Prostate gland (tissue), 2 donors: ENCODE data around the gene CSNK2A1. TPM values are rescaled to one million over a fixed set of nuclear protein-coding genes. Genes with fewer than 3 reads are reported as not detected.

Experiments used
- DNase-seq: peaks from one replicate; pipeline ENCODE4 v3.0.0-alpha.2; 2019; ENCODE audit warnings: low spot score
- H3K27ac ChIP-seq, 2 donors: fragments of 200-600 bp; sonication (generic); 2 replicates each; pipeline ENCODE4 v1.5.1; 2017 to 2019
- H3K27me3 ChIP-seq: fragments of 200-600 bp; sonication (generic); replicated peaks from 2 replicates; pipeline ENCODE4 v1.5.1; 2019; ENCODE audit not compliant: insufficient read depth
- H3K36me3 ChIP-seq, 2 donors: fragments of 200-600 bp; sonication (generic); 1 replicate in 1 of 2; 2 replicates in 1 of 2; pipeline versions ENCODE4 v1.5.1 to v1.8.1; 2017 to 2019
- H3K4me1 ChIP-seq: fragments of 200-600 bp; sonication (generic); replicated peaks from 2 replicates; pipeline ENCODE4 v1.5.1; 2019
- H3K4me3 ChIP-seq, 2 donors: fragments of 200-600 bp; sonication (generic); 2 replicates each; pipeline ENCODE4 v1.5.1; 2017 to 2019
- H3K9me3 ChIP-seq: fragments of 200-600 bp; sonication (generic); 2 replicates; pipeline ENCODE4 v1.5.1; 2017
- CTCF ChIP-seq, 4 experiments: fragments of 200-600 bp in 2 of 4; fragments of 450-650 bp in 2 of 4; sonication (generic) in 2 of 4; IDR thresholded peaks; 1 replicate in 3 of 4; 2 replicates in 1 of 4; pipeline ENCODE4 v1.5.1; 2016 to 2019; ENCODE audit warnings: antibody characterized with exemption in 4 of 4, mild to moderate bottlenecking in 2 of 4, moderate library complexity in 2 of 4
- POLR2A ChIP-seq: fragments of 450-650 bp; IDR thresholded peaks from one replicate; pipeline ENCODE4 v1.6.1; 2016; ENCODE audit warnings: antibody characterized with exemption, mild to moderate bottlenecking
- POLR2AphosphoS5 ChIP-seq: sonication (generic); formaldehyde crosslinking; IDR thresholded peaks from one replicate; pipeline ENCODE4 v1.6.1; 2017; ENCODE audit warnings: antibody characterized with exemption
- WGBS: methylation state at CpG from one replicate; pipeline ENCODE4 v1.1.5; 2018; 5-methylcytosine and 5-hydroxymethylcytosine counted together
- intact Hi-C: fragments of 100-400 bp; cut with DNase I; formaldehyde crosslinking; loops from one replicate; pipeline ENCODE4 v1.14.2; 2022
- total RNA-seq, 2 donors: library from RNA; depleted of rRNA; stranded (reverse); fragments of >200 nt; gene quantifications; one replicate each; pipeline ENCODE4 v1.1.0, GENCODE V29; 2016

Gene CSNK2A1
- total RNA-seq, 2 donors from 2014 or later, result 66.9 to 152 TPM

DNA sequence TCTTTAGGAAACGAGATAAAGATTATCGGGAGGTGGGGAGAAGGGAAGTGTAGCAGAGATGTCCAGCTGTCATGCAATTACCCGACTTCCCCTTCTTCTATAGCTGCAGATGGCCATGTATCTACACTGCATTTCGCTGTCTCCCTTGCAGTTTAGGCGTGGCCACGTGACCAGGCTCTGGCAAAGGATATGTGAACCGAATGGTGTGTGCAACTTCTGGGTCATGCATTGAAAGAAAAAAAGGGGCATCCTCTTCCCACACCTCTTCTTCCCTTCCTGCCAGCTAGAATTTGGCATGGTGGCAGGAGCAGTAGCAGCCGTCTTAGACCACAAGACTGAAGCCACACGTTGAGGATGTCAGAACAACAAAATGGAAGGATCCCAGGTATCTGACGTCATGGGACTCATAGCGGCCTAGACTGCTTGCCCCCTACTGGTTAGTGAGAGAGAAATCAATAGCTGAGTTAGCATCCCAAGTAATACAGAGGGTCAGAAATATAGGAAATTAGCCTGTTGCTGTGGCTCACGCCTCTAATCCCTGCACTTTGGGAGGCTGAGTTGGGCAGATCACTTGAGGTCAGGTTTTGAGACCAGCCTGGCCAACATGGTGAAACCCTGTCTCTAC is 33.7 kb upstream of the CSNK2A1 start:
- TF ChIP-seq CTCF (IDR thresholded peaks at IDR 0.05), result no peak
- no peak for TF ChIP-seq POLR2AphosphoS5
- no peak for TF ChIP-seq POLR2A
- Histone ChIP-seq H3K9me3 (no peaks in the 10 kb centered on the region), H3K27me3 (no peaks in the 10 kb centered on the region), H3K36me3 (no peaks in the 10 kb centered on the region), H3K27ac (no peak overlapping the region), H3K4me3 (no peak overlapping the region), H3K4me1 (no peaks in the 10 kb centered on the region)
- WGBS, result 75% methylated on average over 12 of the region's 12 CpGs
- intact Hi-C loops, result no loop called here
- no peak for DNase-seq

- no peaks in the 10 kb centered on the region for H3K36me3 ChIP-seq
- no peak overlapping the region for H3K4me3 ChIP-seq
- DNase-seq, result no peak
- intact Hi-C loops, result no loop called here
- H3K4me1 ChIP-seq, result no peaks in the 10 kb centered on the region
- no peak for TF ChIP-seq CTCF (IDR thresholded peaks at IDR 0.05)
- TF ChIP-seq POLR2AphosphoS5, result no peak
- no peaks in the 10 kb centered on the region for H3K9me3 ChIP-seq
- H3K27me3 ChIP-seq, result no peaks in the 10 kb centered on the region
- H3K27ac ChIP-seq, result no peak overlapping the region
- WGBS, result 63% methylated on average over 3 of the region's 3 CpGs
These were observed 32.6 kb upstream of the CSNK2A1 start for GRCh38 chr20:576156-576555.

DNA sequence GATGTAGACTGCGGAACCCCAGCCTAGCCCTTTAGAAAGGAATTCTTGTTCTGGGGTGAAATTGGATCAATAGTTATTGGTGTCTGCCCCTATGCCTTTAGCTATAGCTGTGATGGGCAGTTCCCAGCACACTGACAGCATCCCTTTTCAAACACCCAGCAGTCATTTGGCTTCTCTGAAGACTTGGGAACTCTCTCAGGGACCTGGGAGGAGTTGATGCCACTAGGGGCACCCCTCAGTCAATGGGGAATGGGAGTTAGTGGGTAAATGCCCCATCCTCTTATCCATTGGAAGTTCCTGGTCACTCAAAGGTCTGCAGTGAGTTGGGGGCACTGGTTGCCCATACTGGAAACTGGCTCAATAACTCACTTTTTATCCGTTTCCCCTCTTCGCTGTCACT is 31.6 kb upstream of the CSNK2A1 start:
- no peaks in the 10 kb centered on the region for H3K27me3 ChIP-seq
- 93% methylated on average over 3 of the region's 3 CpGs for WGBS

GRCh38 chr20:574297-574942 is 30.8 kb upstream of the CSNK2A1 start:
- no peak for DNase-seq
- 67% methylated on average over 15 of the region's 15 CpGs for WGBS
- no peaks in the 10 kb centered on the region for H3K9me3 ChIP-seq
- intact Hi-C loops, result no loop called here
- TF ChIP-seq POLR2AphosphoS5 (no peak), POLR2A (no peak), CTCF (IDR thresholded peaks at IDR 0.05) (no peak)
- H3K27me3 ChIP-seq, result no peaks in the 10 kb centered on the region
- H3K4me3 ChIP-seq, result no peak overlapping the region
- H3K4me1 ChIP-seq, result no peaks in the 10 kb centered on the region
- H3K36me3 ChIP-seq, result no peaks in the 10 kb centered on the region
- no peak overlapping the region for H3K27ac ChIP-seq

More for the DNA sequence above, 31.6 kb upstream of the CSNK2A1 start:
- TF ChIP-seq CTCF (IDR thresholded peaks at IDR 0.05) (no peak), POLR2A (no peak), POLR2AphosphoS5 (no peak)
- intact Hi-C loops, result no loop called here
- no peak overlapping the region for H3K4me3 ChIP-seq
- no peak for DNase-seq
- H3K4me1 ChIP-seq, result no peaks in the 10 kb centered on the region
- H3K27ac ChIP-seq, result no peak overlapping the region
- no peaks in the 10 kb centered on the region for H3K9me3 ChIP-seq
- H3K36me3 ChIP-seq, result no peaks in the 10 kb centered on the region
